COR-L47 (cell line): ENCODE results near the gene AKR7A2.

Experiments used
- DNase-seq: peaks from one replicate; lab custom pipeline; 2025; lab: John Stamatoyannopoulos, UW

The AKR7A2 gene

DNA sequence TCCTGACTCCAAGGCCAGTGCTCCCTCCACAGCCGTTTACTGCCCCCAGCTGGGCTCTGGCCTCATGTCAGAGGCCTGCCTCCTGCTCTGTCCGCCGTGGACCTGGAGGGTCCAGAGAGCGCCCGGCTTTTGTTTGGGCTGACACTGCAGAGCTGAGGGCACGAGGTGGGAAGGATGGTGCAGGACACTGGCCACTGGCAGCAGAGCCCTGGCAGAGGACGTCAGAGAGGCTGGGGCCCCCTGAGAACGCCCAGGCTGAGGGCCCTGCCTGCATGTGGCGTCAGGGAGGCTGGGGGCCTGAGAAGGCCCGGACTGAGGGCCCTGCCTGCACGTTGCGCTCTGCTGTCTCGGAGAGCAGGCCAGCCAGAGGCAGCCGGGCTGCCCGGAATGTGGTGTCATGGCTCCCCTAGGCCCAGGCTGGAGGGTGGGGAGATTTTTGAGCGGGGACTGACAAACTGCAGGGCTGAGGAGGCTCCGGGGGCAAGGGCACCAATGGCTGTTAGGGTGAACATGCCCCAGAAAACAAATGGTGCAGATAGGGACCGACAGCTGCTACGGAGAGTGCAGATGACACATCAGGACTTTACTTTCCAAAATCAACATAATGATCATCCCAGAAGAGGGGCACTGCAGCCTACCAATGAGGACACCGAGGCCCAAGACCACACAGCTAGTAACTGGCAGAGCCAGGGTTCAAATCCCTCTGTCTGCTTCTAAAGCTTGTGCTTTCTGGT lies 31.8 kb upstream of the AKR7A2 start:
- no peak for DNase-seq

- DNase-seq: no peak
These were observed 31.1 kb upstream of the AKR7A2 start for GRCh38 chr1:19342894-19343616.

DNA sequence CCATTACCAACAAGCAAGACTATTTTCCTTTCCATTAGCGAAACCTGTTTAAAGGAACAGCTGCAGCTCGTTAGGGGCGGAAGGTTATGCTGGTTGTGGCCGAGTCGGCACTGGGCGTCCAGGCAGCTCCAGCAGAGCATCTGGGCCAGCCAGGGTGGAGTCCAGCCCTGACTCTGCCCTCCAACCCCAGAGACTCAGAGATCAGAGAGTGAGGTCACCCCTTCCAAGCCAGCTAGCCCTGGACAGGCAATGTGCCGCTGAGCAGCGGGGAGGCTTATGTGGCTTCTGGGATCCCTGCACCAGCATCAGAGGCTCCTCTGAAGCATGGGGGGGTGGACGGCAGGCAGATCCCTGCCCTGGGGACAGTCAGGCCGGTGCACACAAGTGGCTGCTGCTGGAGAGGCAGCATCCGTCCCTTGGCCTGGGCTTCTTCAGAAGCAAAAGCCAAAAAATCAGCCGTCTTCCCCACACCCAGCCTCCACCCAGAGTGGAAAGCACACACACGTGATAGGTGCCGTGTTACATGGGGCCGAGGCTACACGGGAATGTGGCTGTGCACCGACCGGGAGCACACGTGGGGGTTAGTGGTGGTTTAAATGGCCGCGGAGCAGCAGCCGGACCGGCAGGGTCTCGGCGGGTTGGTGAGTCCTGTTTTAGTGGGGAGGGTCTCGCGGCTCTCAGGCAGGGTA lies 30.3 kb upstream of the AKR7A2 start:
- no peak for DNase-seq

DNA sequence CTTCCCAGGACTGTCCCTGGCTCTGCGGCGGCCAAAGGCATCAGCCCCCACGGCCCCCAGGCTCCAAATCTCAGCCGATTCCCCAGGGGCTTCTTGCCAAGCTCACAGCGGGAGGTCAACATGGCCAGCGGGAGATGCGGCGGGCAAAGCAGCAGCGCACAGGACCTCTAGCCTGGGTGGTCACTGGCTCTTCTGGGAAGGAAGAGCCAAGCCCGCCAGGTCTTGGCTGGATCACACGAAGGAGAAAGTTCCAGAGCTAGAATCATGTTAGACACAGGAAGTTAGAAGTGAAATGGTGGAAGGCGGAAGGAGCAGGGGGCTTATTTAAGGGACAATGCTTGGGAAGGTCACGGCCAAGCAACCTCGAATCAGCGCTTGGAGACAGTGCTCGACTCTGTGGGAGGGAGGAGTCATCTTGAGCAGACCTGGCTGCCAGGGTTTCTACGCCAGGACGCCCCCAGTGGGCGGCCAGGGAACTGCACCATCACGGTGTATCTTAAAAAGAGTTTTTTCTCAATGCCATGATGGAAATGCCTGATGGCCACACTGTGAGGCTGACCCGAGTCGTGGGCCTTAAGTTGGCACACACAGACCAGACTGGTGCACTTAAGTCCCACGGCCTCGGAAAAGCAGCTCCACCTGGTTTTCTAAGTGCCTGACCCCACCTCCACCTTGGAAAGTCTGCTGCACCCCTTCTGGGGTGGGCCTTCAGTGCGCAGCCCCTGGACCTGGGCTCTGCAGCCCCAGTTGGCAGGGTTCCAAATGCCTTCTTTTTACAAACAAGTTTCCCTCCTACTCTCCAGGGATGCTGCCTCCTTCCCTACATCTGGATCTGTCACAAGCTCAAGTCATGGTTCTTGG lies 29.5 kb upstream of the AKR7A2 start:
- DNase-seq: peak; percentile 41

GRCh38 chr1:19340387-19340937 lies 28.5 kb upstream of the AKR7A2 start:
- DNase-seq: no peak

DNA sequence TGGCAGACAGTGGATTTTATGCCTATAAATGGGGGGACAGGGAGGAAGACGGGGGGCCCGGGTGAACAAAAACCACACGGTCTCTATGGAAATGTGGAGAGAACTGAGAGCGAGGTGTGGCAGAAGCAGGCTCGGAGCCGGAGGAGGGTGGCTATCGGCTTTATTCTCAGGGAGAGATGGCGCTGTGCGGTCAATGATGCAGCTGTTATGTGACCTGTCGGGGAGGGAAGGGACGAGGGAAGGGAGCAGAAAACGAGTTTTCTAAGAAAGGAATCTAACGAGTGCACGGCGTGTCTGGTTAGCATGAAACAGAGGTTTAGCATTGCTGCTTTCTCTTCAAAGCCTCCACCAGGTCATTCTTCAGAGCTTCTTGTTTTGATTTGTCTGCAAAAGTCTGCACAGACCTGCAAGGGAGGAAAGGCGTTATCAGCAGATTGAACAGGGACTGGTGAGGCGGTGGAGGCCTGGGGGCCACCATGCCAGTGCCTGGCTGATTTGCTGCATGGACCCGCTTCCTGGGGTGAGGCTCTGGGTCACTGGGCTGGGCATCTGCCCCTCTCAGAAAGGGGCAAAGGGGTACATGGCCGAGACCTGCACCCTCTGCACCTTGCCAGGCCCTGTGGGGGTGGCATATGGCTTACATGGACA lies 27.4 kb upstream of the AKR7A2 start:
- DNase-seq: no peak

DNA sequence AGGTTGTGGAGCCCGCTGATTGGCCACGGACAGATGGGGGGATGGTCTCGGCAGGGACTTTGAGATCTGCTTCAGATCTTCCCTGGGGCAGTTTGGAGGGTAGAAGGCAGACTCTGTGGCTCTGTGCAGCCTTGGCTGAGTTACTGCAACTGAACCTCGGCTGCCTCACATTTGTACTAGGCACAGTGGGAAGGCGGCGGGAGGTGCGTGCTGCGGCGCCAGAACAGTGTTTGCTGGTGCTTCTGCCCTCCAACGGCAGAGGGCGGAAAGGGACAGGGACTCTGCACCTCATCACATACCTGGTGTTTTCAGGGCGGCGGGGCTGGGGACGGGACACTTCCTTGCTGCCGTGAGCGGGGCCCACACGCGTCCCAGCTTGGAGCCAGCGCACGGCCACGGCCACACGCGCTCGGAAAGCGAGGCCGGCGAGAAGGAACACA lies 26.4 kb upstream of the AKR7A2 start:
- DNase-seq: no peak

GRCh38 chr1:19337289-19337688 lies 25.3 kb upstream of the AKR7A2 start:
- no peak for DNase-seq

- no peak for DNase-seq
These were observed 24.6 kb upstream of the AKR7A2 start for GRCh38 chr1:19336543-19336942.

DNA sequence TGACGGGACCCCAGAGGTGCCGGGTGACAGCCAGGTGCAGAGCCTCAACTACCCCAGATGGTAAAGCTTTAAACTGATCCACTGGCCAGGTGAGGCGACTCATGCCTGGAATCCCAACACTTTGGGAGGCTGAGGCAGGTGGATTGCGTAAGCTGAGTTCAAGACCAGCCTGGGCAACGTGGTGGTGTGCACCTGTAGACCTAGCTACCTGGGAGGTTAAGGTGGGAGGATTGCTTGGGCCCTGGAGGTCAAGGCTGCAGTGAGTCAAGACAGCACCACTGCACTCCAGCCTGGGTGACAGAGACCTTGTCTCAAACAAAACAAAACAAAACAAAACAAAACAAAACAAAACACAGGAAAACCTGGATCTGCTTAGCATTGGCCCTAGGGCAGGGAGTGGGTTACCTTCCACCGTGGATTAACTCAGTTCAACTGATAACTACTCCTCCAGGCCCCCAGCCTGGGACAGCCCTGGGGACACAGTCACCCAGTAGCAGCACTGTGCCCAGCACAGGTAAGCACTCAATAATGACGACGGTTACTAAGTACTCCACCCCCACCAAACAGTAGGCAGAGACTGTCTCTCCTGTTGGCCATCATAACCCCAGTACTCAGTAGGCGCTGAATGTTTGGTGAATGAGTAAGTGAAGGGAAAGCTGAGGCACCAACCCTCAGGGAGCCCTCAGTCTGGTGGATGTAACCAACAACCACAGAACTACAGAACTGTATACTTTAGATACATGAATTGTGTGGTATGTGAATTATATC lies 21.8 kb upstream of the AKR7A2 start:
- DNase-seq: no peak

DNA sequence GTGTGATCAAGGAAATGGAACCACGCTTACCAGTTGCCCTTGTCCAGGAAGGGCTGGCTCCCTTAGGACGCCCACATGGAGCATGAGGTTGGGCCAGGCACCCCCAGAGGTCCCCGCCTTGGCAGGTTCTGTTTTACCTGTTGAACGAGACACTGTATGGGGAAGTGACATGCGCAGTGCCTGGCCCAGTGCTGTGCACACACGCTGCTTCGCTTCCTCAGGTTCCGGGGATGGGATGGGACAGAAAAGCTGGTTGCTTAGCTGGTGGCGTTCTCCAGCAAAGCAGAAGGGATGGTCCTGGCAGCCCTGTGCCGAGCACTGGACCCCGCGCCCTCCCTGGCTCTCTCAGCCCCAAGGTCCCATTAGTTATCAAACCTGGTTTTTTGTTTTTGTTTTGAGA lies 20.9 kb upstream of the AKR7A2 start:
- no peak for DNase-seq

DNA sequence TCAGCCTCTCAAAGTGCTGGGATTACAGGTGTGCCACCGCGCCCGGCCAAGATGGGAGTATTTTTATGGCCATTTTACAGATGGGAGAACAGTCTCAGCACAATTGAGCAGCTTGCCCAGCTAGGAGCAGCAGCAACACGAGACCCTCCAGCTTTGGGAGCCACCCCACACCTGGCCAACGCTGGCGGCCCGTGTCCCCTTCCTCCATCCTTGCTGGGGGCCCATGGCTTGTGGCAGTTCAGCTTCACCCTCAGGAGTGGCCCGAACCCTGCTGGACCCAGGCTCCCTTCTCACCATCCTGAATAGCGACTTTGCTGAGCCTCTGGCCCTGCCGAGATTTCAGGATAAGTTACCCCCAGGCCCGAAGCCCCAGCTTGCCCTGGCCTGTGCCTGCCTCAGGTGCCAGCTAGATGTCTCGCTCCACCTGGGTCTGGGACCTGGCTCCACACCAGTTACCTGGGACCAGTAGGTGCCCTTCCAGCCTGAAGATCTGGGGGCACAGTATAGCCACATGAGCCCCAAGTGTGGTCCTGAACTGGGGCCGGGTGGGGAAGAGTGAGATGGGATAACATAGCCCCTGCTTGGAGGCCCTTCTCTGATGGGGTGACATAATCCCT lies 19.4 kb upstream of the AKR7A2 start:
- DNase-seq: no peak

DNA sequence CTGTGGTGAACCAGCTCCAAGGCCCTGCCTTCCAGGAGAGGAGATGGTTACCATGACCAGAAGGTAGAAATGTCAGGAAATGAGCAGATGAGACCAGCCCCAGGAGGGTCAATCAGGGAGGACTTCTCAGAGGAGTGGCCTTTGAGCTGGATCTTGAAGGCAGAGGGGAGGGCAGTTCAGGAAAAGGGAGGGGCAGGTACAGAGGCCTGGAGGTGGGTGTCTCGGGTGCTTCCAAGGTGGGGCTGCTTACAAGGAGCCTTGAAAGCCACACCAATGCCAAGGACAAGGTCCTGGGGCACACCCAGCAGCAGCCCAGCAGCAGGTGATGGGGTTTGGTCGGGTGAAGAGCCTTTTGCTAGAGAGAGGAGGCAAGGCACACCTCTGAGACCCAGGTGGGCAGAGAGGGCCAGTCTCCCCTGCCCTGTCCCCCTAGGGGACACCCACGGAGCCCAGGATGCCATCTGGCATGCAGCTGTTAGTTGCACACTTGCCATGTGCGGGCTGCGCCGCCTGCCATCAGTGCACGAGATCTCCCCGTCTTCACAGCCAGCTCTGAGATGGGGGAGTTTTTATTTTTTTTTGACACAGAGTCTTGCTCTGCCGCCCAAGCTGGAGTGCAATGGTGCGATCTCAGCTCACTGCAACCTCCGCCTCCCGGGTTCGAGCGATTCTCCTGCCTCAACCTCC lies 18.6 kb upstream of the AKR7A2 start:
- no peak for DNase-seq

DNA sequence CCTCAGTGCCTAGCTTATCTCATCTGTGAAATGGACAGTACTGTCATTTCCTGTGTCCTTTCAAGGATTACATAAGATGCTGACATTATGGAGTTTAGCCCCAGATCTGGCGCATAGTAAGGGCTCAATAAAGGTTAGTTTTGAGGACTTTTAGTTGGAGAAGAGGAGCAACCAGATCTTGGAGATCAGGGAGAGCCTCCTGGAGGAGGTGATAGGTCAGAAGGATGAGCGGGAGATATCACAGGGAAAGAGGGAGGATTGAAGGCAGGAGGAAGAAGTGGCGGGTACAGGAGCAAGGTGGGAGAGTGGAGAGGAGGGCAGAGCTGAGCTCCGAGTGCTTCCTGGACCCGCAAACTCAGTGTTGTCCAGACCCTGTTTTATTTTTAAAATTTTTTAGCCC lies 17.7 kb upstream of the AKR7A2 start:
- no peak for DNase-seq

DNA sequence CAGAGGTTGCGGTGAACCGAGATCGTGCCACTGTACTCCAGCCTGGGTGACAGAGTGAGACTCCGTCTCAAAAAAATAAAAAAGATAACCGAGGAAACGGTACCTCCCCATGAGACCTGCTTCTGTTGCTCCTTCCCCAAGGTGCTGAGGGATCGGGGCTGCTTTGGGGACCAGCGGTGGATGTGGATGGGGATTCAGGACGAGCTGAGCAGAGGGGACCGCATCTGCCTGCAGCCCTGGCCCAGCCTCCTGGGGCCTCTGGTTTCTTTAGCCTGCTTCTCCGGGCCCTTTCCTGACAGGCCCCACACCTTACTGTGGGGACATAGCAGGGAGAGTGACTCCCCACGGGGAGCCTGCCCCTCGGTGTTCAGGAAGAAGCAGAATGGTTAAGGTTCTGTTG lies 17.2 kb upstream of the AKR7A2 start:
- no peak for DNase-seq

DNA sequence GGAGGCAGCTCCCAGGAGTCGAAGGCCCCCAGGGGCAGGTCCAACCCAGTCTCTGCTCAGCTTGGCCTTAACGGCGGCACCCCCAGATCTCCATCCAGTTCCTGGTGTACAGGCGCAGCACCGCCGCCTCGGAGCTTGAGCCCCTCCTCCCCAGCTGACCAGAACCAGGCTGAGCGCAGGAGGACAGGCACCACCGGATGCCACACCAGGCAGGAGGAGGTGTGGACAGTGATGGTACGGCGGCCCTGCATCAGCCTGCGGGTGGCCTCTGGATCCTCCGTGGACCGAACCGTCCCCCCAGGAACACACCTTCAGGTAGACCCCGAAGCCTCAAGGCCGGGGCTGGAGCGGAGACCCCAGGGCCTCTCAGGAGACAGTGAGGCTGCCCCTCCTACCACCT lies 16.5 kb upstream of the AKR7A2 start:
- no peak for DNase-seq

DNA sequence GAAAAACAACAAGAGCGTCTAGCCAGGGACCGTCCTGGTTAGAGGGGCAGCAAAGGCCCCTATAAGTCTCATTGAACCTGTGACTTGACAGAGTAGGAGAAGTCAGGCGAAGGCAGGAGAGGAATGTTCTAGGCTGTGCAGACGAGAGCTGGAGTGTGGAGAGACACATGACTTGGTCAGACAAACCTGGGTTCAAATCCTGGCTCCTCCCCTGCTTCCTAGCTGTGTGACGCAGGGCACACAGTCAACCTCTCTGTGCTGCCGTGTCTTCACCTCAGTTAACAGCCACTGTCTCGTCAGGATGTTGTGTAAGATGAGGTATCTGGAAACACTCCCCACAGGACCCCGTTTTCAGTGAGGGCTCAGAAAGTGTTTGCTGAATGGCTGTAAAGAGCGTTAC lies 15.8 kb upstream of the AKR7A2 start:
- DNase-seq: no peak

DNA sequence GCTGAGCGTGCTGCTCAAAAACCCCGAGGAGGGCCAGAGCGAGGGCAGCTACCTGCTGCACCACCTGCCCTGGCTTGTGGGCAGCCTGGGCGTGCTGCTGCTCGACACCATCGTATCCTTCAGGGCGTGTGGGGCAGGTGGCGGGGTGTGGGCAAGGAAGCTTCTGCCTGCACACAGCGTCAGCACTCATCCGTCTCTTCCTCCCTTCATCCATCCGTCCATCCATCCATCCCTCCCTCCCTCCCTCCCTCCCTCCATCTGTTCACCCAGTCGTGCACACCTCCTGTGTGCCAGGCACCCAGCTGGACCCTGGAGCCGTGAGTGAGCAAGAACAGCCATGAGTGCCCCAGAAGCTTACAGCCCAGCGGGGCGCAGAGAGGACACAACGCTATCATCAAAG lies 15.4 kb upstream of the AKR7A2 start:
- no peak for DNase-seq

DNA sequence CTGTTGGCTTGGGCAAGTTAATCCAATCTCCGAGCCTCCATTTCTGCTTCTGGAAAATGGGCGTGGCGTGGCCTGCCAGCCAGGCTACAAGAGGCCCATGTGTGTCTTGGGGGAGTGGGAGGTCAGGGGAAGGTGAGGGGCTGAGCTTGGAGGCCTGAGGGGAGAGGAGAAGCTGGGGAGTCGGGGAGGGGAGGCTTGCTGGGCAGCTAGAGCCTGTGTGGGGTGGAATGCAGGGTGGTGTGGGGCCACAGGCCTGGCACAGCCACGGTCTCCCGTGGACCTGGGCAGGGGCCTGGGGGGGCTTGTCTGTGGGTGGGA lies 14.8 kb upstream of the AKR7A2 start:
- DNase-seq: no peak
